GM12875 (cell line): Measurements from ENCODE around the gene CACNG5.
A peak's percentile ranks its signal among the peaks of the same experiment; 100 is the strongest.

Experiments
- H3K4me3 ChIP-seq: one replicate; pipeline ENCODE4 v1.5.1; 2011; ENCODE audit warnings: low read depth, low read length, control low read depth
- CTCF ChIP-seq: IDR thresholded peaks from 2 replicates; pipeline ENCODE4 v1.5.1; 2011; ENCODE audit warnings: low read depth, mild to moderate bottlenecking, control low read depth, inconsistent platforms, low read length, moderate library complexity, borderline replicate concordance; ENCODE audit not compliant: insufficient read depth

The CACNG5 gene

DNA sequence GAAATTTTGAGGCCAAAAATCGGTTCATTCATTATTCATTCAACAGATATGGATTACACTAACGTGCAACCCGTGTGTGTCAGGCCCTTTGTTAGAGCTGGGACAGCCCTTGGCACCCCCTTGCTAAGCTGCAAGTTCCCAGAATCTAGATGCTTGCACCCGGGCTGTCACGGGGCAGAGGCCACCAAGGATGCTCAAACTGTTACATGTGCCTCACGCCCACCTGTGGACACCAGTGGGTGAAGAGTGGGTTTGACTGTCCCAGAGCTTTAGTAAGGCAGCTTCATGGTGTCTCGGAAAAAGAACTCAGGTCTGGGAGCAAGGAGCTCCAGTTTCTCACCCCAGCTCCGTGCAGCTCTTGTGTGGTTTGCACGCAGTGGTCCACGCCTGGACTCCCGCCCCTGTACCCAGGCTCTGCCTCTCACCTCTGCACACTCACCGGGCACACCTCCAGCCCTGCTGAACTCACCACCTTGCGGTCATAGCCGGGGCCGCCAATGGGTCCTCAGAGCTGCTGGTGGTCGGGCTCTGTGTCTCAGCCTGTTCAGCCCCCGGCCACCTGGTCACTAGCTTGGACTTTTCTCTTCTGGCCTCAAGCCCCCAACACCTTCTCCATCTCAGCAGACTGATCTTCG is 75.9 kb downstream of the CACNG5 start:
- no peak for TF ChIP-seq CTCF
- H3K4me3 ChIP-seq: no peak overlapping the region

- peak; percentile 13; the same call in 1 of the 2 replicates for TF ChIP-seq CTCF
- H3K4me3 ChIP-seq: no peak overlapping the region
These were observed 80.3 kb downstream of the CACNG5 start for GRCh38 chr17:66915204-66915611.

DNA sequence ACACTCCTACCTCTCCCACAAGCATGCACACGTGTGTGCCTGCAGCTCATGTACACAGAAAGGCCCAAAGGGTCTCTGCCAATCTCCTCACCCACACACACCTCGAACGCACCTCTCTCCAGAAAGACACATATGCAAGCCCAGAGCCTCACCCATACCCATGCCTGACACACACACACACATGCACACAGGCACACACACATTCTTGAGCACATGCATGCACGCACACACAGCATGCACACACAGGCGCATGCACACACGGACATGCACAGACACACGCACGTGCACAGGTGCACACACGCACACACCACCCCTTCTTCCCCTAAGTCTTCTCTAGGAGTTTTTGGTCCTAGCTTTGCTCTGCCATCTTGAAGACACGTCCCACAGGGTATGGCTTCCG is 80.9 kb downstream of the CACNG5 start:
- H3K4me3 ChIP-seq: no peak overlapping the region
- no peak for TF ChIP-seq CTCF

- no peak overlapping the region for H3K4me3 ChIP-seq
- TF ChIP-seq CTCF: no peak
These were observed 82.0 kb downstream of the CACNG5 start for GRCh38 chr17:66916946-66917345.

DNA sequence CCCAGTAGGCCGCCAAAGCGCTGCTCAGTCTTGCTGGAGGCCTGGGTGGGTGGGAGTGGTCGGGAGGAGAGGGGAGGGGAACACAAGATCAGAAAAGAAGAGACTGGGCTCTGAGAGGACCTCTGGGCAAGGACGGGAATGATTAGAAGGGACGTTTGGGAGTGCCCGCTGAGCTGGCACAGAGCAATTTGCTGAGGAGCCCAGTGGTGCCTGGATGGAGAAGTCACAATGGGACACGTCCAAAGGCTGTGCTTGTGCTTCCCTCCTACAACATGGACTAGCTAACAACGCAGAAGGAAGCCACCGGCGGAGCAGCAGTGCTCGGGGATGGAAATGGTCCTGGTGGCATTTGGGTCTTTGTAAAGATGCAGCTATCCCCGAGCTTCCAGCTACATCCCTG is 84.0 kb downstream of the CACNG5 start:
- TF ChIP-seq CTCF: no peak
- H3K4me3 ChIP-seq: no peak overlapping the region

GRCh38 chr17:66920435-66920834 is 85.5 kb downstream of the CACNG5 start:
- TF ChIP-seq CTCF: no peak
- no peak overlapping the region for H3K4me3 ChIP-seq

DNA sequence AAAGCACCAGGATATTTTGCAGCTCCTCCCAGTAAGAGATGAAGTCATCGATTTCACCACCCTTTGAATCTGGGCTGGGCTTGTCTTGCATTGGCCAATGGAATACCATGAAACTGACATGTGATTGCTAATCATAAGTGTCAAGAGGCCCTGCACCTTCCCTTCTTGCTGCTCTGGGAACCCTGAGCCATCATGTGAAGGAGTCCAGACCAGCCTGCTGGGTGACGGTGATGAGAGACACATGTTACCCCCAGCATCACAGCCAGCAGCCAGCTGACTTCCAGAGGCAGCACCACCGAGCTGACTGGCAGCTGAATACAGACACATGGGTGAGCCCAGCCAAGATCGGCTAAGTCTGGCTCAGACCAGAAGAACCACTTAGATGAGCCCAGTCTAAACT is 86.0 kb downstream of the CACNG5 start:
- no peak for TF ChIP-seq CTCF
- H3K4me3 ChIP-seq: no peak overlapping the region
